HG03520 (cell line): ENCODE results near the gene OGT.
"Not testable (repeated sequence)": the region's sequence is repeated elsewhere in the genome, so short reads cannot be mapped to it uniquely, and the experiment has no call there.

ENCODE experiments used
- ATAC-seq: cut with Tn5 transposase; IDR thresholded peaks from one replicate; pipeline ENCODE4 v1.9.1; 2021; ENCODE audit warnings: mild to moderate bottlenecking, moderate library complexity; ENCODE audit not compliant: unreplicated experiment

The OGT gene

GRCh38 chrX:71537743-71538142 lies 4.8 kb downstream of the OGT start:
- no peak for ATAC-seq

GRCh38 chrX:71540801-71541200 lies 7.9 kb downstream of the OGT start:
- ATAC-seq = peak; percentile 23

GRCh38 chrX:71541210-71542022 lies 8.5 kb downstream of the OGT start:
- ATAC-seq = peak; percentile 76

- no peak for ATAC-seq
Observed at GRCh38 chrX:71542411-71542810, 9.5 kb downstream of the OGT start.

GRCh38 chrX:71542825-71543224 lies 9.9 kb downstream of the OGT start:
- ATAC-seq = no peak

- no peak for ATAC-seq
Observed at GRCh38 chrX:71543316-71543715, 10.4 kb downstream of the OGT start.

- no peak for ATAC-seq
Observed at GRCh38 chrX:71545364-71545763, 12.5 kb downstream of the OGT start.

GRCh38 chrX:71546879-71547278 lies 14.0 kb downstream of the OGT start:
- ATAC-seq = no peak

- no peak for ATAC-seq
Observed at GRCh38 chrX:71547339-71547738, 14.4 kb downstream of the OGT start.

- no peak for ATAC-seq
Observed at GRCh38 chrX:71549986-71550385, 17.1 kb downstream of the OGT start.

GRCh38 chrX:71550578-71550977 lies 17.7 kb downstream of the OGT start:
- ATAC-seq = no peak

GRCh38 chrX:71556036-71556435 lies 23.1 kb downstream of the OGT start:
- no peak for ATAC-seq

- ATAC-seq = no peak
Observed at GRCh38 chrX:71558920-71559319, 26.0 kb downstream of the OGT start.

GRCh38 chrX:71559773-71560172 lies 26.9 kb downstream of the OGT start:
- ATAC-seq = not testable (repeated sequence)

- ATAC-seq = no peak
Observed at GRCh38 chrX:71563921-71564320, 31.0 kb downstream of the OGT start.

GRCh38 chrX:71565474-71566041 lies 32.7 kb downstream of the OGT start:
- no peak for ATAC-seq

- not testable (repeated sequence) for ATAC-seq
Observed at GRCh38 chrX:71571390-71571789, 38.5 kb downstream of the OGT start.

- ATAC-seq = no peak
Observed at GRCh38 chrX:71573590-71573989, 40.7 kb downstream of the OGT start.

- ATAC-seq = no peak
Observed at GRCh38 chrX:71577682-71578081, 44.8 kb downstream of the OGT start.

GRCh38 chrX:71578253-71579135 lies 45.6 kb downstream of the OGT start, which contains the start of gene GCNA:
Gene GCNA, plus strand, starts transcription at chrX:71578437. Its CDS starts 2,385 bp downstream, at chrX:71580822.
- no peak for ATAC-seq
